Stimulated activated CD8-positive, alpha-beta memory T cell treated with anti-CD3 and anti-CD28 coated beads, Interleukin-4, amount 100 ng/mL, for 48 hours (primary cell): ENCODE data around the gene PDPK1.

Source experiments
- DNase-seq: peaks from one replicate; pipeline ENCODE4 v3.0.0-alpha.2; 2020

Gene PDPK1

GRCh38 chr16:2507665-2508064, 30.2 kb upstream of the PDPK1 start:
- no peak for DNase-seq

GRCh38 chr16:2508722-2509400, 29.0 kb upstream of the PDPK1 start:
- no peak for DNase-seq

- no peak for DNase-seq
Measured at GRCh38 chr16:2511128-2511800, 26.6 kb upstream of the PDPK1 start.

- DNase-seq, result no peak
Measured at GRCh38 chr16:2511996-2512734, 25.7 kb upstream of the PDPK1 start.

GRCh38 chr16:2512735-2513404, 25.0 kb upstream of the PDPK1 start:
- DNase-seq, result no peak

- DNase-seq, result peak; percentile 92
Measured at GRCh38 chr16:2513405-2514332, 24.2 kb upstream of the PDPK1 start, which contains the start of gene ATP6V0C. Gene ATP6V0C (plus strand): TSS chr16:2513952. CDS start chr16:2514104, 152 bp downstream.

- peak; percentile 60 for DNase-seq
Measured at GRCh38 chr16:2514333-2515179, 23.3 kb upstream of the PDPK1 start.

GRCh38 chr16:2515180-2515851, 22.5 kb upstream of the PDPK1 start:
- no peak for DNase-seq

- DNase-seq, result no peak
Measured at GRCh38 chr16:2516391-2517240, 21.2 kb upstream of the PDPK1 start.

GRCh38 chr16:2517954-2518605, 19.7 kb upstream of the PDPK1 start:
- no peak for DNase-seq

- DNase-seq, result no peak
Measured at GRCh38 chr16:2518823-2519710, 18.8 kb upstream of the PDPK1 start.

GRCh38 chr16:2519711-2520080, 18.1 kb upstream of the PDPK1 start:
- no peak for DNase-seq

GRCh38 chr16:2520097-2520783, 17.6 kb upstream of the PDPK1 start, which contains the start of gene AMDHD2:
Gene AMDHD2 (plus strand): TSS chr16:2520371. CDS start chr16:2520459, 88 bp downstream.
- DNase-seq, result peak; percentile 93

- peak; percentile 61 for DNase-seq
Measured at GRCh38 chr16:2520784-2521531, 16.9 kb upstream of the PDPK1 start.

GRCh38 chr16:2523801-2524231, 14.0 kb upstream of the PDPK1 start:
- DNase-seq, result no peak

- DNase-seq, result no peak
Measured at GRCh38 chr16:2524339-2524938, 13.4 kb upstream of the PDPK1 start.
